HFF-Myc (cell line): Measurements from ENCODE around the gene SSC5D.

Source experiments
- DNase-seq: peaks from one replicate; pipeline ENCODE4 v3.0.0-alpha.2; 2011; ENCODE audit warnings: low read depth; ENCODE audit errors: extremely low read depth
- H3K4me3 ChIP-seq: replicated peaks from 2 replicates; pipeline ENCODE4 v1.5.1; 2011; ENCODE audit warnings: low read depth, mild to moderate bottlenecking, control low read depth, low read length
- CTCF ChIP-seq: IDR thresholded peaks from 2 replicates; pipeline ENCODE4 v1.5.1; 2012; ENCODE audit warnings: mild to moderate bottlenecking, low read depth, low read length, control low read depth; ENCODE audit errors: missing control alignments

Gene SSC5D

GRCh38 chr19:55474269-55475265, 13.7 kb upstream of the SSC5D start:
- H3K4me3 ChIP-seq, result no peak overlapping the region
- no peak for DNase-seq
- TF ChIP-seq CTCF, result no peak

DNA sequence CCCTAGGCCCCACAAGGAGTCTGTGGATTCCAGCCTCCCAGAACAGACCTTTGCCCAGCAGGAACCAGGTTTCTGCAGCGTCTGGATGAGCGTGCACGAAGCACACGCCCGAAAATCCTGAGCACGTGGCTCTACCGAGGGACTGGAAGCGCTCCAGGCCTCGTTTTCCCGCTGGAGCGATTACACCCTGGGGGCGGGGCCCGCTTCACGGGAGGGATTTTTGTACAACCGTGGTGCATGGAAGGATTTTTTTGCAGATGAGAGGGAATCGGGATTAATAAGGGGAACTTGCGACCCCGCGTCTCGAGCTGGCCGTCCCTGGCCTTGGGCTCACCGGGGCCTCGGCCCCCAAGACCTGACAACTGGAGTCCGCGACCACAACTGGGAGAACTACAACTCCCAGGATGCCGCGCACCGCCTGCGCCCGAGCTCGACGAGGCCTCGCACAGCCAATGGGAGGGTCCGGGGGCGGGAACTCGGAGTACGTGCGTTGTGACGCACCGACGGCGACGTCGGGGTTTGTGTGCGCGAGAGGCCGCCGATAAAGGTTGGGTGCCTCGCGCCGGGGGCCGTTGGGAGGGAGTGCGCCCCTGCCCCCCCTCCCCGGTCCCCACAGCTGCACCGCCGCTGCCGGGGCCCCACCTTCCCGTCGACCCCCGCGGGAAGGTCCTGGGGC, 12.0 kb upstream of the SSC5D start, which contains the start of gene ZNF628:
Gene ZNF628, plus strand, starts transcription at position 518 of the 676 bp plus-strand sequence. CDS start 3,294 bp downstream, outside the sequence.
- H3K4me3 ChIP-seq, result peak within 1 kb of the TSS; percentile 76
- peak; percentile 93 for DNase-seq

DNA sequence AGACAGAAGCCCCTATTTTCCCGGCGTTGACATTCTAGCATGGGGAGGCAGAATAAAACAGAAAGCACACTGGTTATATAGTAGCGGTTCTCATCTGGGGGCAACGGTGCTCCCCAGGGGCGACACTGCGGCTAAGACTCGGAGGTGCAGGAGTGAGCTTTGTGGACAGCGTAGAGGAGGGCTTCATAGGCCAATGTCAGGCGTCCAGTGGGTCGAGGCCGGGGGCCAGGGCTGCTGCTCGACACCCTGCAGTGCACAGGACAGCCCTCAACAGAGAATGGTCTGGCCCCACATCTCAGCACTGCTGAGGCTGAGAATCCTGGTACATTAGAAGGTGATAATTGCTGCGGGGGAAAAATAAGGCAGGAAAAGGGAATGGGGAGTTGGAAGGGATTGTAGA, 10.3 kb upstream of the SSC5D start:
- no peak for DNase-seq
- H3K4me3 ChIP-seq, result peak overlapping the region; percentile 76
- TF ChIP-seq CTCF, result no peak

More for the DNA sequence above, 12.0 kb upstream of the SSC5D start, which contains the start of gene ZNF628:
- TF ChIP-seq CTCF, result no peak

GRCh38 chr19:55478364-55478763, 9.9 kb upstream of the SSC5D start:
- DNase-seq, result no peak
- H3K4me3 ChIP-seq, result no peak overlapping the region
- no peak for TF ChIP-seq CTCF

GRCh38 chr19:55479045-55479444, 9.2 kb upstream of the SSC5D start:
- H3K4me3 ChIP-seq, result no peak overlapping the region
- no peak for DNase-seq
- TF ChIP-seq CTCF, result no peak

GRCh38 chr19:55479451-55480230, 8.6 kb upstream of the SSC5D start:
- TF ChIP-seq CTCF, result no peak
- DNase-seq, result no peak

More at GRCh38 chr19:55479451-55480230, 8.6 kb upstream of the SSC5D start:
- H3K4me3 ChIP-seq, result no peak overlapping the region
